GM12892 (cell line): ENCODE data around the gene PAFAH2.

Experiments
- POLR2A ChIP-seq: IDR thresholded peaks from 2 replicates; pipeline ENCODE4 v1.6.1; 2011; ENCODE audit warnings: low read depth, low read length, control low read depth
- TAF1 ChIP-seq: IDR thresholded peaks from 2 replicates; pipeline ENCODE4 v1.6.1; 2011; ENCODE audit warnings: low read depth, mild to moderate bottlenecking, control low read depth, low read length, borderline replicate concordance

- TF ChIP-seq TAF1 (no peak), POLR2A (no peak)
Measured at GRCh38 chr1:25914074-25914995, 83.5 kb downstream of the PAFAH2 start.
